ENCODE results near the gene HNRNPAB. TPM values are rescaled to one million over a fixed set of nuclear protein-coding genes. Genes with fewer than 3 reads are reported as not detected.
A peak's percentile ranks its signal among the peaks of the same experiment; 100 is the strongest.

Gene HNRNPAB
- total RNA-seq, 4 donors from 2014 or later = 74.8 to 135 (median 81.4) TPM

DNA sequence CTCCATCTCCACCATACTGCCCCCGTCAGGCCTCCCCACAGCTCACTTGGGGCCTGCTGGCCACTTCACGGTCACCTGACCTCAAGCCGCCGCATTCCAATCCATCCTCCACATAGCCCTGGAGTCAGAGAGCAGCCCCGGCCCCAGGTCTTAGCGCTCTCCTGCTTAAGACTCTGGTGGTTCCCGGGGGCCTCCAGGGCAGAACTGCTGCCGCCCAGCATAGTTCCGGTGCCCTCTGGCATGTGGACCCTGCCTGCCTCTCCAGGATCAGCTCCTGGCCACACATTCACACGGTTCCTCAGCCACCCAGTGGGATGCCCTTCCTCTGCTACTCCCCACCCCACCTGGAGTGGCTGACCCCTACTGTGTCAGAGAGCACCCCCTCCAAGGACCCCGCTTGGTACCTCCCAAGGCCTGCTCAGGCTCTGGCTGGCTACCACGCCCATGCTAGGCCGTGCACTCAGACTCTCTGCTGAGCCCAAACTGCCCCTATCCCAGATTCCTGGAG, 19.5 kb downstream of the HNRNPAB start:
- Histone ChIP-seq H3K27ac (peak overlapping the region in 1 of 4 donors; percentile 3), H3K9me3 (no peaks in the 10 kb centered on the region), H3K4me3 (no peak overlapping the region), H3K27me3 (no peaks in the 10 kb centered on the region), H3K36me3 (peaks cover 0 to 81% (median 0%) of the 10 kb centered on the region in 3 donors), H3K4me1 (peaks cover 0 to 58% (median 1%) of the 10 kb centered on the region in 4 donors)
- TF ChIP-seq, protein P1, sequence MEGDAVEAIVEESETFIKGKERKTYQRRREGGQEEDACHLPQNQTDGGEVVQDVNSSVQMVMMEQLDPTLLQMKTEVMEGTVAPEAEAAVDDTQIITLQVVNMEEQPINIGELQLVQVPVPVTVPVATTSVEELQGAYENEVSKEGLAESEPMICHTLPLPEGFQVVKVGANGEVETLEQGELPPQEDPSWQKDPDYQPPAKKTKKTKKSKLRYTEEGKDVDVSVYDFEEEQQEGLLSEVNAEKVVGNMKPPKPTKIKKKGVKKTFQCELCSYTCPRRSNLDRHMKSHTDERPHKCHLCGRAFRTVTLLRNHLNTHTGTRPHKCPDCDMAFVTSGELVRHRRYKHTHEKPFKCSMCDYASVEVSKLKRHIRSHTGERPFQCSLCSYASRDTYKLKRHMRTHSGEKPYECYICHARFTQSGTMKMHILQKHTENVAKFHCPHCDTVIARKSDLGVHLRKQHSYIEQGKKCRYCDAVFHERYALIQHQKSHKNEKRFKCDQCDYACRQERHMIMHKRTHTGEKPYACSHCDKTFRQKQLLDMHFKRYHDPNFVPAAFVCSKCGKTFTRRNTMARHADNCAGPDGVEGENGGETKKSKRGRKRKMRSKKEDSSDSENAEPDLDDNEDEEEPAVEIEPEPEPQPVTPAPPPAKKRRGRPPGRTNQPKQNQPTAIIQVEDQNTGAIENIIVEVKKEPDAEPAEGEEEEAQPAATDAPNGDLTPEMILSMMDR (IDR thresholded peaks at IDR 0.05) = no peak
- TF ChIP-seq POLR2A (IDR thresholded peaks at IDR 0.05) = no peak
- no peak for DNase-seq

DNA sequence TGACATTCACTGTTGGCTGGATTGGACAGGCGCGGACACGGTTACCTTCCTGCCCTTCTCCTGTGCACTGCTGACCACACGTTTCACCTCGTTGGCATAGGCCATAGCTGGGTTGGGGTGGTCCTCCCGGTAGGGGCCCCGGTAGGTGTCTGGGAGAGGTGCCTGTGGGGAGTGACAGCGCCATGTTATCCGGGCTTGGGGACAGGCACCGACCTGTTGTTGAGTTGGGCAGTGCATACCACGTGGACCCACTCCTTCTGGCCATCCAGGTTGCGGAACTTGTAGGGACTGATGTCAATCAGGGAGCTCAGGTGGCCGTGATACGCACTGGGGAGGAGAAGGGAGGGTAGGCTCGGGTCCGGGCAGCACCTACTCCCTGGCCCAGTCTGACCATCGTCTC, 20.1 kb downstream of the HNRNPAB start:
- H3K27me3 ChIP-seq = no peaks in the 10 kb centered on the region
- no peak overlapping the region for H3K4me3 ChIP-seq
- TF ChIP-seq, protein P1 (IDR thresholded peaks at IDR 0.05) = no peak
- no peak for TF ChIP-seq POLR2A (IDR thresholded peaks at IDR 0.05)
- H3K9me3 ChIP-seq = no peaks in the 10 kb centered on the region
- no peak for DNase-seq
- peak overlapping the region in 1 of 4 donors; percentile 90 for H3K27ac ChIP-seq
- H3K4me1 ChIP-seq = peaks cover 0 to 59% (median 2%) of the 10 kb centered on the region in 4 donors
- peaks cover 0 to 81% (median 0%) of the 10 kb centered on the region in 3 donors for H3K36me3 ChIP-seq

DNA sequence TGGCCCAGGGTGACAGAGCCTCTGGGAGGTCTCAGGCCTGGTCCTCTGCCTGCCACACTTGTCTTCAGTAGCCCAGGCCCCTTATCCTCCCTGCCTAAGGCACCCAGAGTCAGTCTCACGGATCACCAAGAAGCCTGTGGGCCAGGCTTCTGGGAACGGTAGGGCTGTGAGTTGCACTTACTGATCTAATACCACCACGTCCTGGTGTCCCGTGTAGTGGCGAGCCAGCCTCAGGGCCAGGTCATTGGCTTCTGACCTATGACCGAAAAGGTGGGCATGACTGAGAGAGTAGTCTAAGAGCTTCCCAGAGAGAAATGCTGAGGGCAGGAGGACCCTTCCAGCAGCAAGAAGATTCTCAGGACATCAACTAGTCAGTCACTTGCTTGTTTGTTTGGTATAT, 20.8 kb downstream of the HNRNPAB start:
- DNase-seq = no peak
- H3K9me3 ChIP-seq = no peaks in the 10 kb centered on the region
- H3K4me1 ChIP-seq = peaks cover 0 to 67% (median 5%) of the 10 kb centered on the region in 4 donors
- peak overlapping the region in 2 of 4 donors; percentile 82 to 90 for H3K27ac ChIP-seq
- no peaks in the 10 kb centered on the region for H3K27me3 ChIP-seq
- H3K36me3 ChIP-seq = peaks cover 0 to 81% (median 0%) of the 10 kb centered on the region in 3 donors
- TF ChIP-seq, protein P1 (IDR thresholded peaks at IDR 0.05) = no peak
- TF ChIP-seq POLR2A (IDR thresholded peaks at IDR 0.05) = no peak
- H3K4me3 ChIP-seq = no peak overlapping the region

DNA sequence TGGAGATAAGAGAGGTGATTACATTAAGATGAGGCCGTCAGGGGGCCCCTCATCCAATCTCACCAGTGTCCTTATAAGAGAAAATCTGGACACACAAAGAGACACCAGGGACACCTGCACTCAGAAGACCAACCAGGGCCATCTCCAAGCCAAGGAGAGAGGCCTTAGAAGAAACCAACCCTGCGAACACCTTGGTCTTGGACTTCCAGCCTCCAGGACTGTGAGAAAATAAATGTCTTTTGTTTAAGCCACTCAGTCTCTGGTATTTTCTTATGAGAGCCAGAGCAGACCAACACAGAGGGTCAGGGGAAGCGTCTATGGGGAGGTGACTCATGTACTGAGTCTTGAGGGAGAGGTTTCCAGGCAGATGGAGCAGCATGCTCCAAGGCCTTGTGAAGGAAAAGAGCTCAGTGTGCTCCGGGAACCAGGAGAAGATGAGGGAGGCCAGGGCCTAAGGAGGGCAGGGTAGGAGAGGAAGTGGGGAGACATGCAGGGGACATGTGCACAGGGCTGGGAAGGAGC, 22.9 kb downstream of the HNRNPAB start:
- Histone ChIP-seq H3K27ac (peak overlapping the region in 3 of 4 donors; percentile 67 to 90 (median 82)), H3K36me3 (peaks cover 0 to 70% (median 0%) of the 10 kb centered on the region in 3 donors), H3K9me3 (no peaks in the 10 kb centered on the region), H3K4me3 (no peak overlapping the region), H3K27me3 (no peaks in the 10 kb centered on the region), H3K4me1 (peaks cover 0 to 76% (median 16%) of the 10 kb centered on the region in 4 donors)
- DNase-seq = no peak
- TF ChIP-seq, protein P1 (IDR thresholded peaks at IDR 0.05) = no peak
- no peak for TF ChIP-seq POLR2A (IDR thresholded peaks at IDR 0.05)

DNA sequence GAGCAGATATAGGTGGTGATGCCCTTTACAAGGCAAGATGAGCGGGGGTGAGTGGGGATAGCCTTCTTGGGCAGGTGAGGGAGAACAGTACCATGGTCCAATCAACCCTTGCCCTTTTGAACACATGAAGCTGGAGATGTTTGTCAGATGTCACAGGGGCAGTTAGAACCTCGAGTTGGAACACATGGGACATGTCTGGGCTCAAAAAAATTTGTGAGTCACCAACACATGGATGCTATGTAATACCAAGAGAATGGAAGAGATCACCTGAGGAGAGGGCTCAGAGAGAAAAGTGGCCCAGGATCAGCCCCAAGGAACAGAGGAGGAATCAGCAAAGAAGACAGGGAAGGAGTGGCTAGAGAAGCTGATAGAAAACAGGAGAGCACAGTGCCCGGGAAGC, 23.6 kb downstream of the HNRNPAB start:
- H3K27ac ChIP-seq = peak overlapping the region in 3 of 4 donors; percentile 67 to 90 (median 82)
- no peak overlapping the region for H3K4me3 ChIP-seq
- TF ChIP-seq POLR2A (IDR thresholded peaks at IDR 0.05) = no peak
- TF ChIP-seq, protein P1 (IDR thresholded peaks at IDR 0.05) = no peak
- H3K9me3 ChIP-seq = no peaks in the 10 kb centered on the region
- peaks cover 0 to 69% (median 16%) of the 10 kb centered on the region in 4 donors for H3K4me1 ChIP-seq
- H3K36me3 ChIP-seq = peaks cover 0 to 63% (median 0%) of the 10 kb centered on the region in 3 donors
- no peak for DNase-seq
- no peaks in the 10 kb centered on the region for H3K27me3 ChIP-seq
